GM19240 (cell line): Measurements from ENCODE around the gene CACNA2D3.
"Not testable (repeated sequence)": the region's sequence is repeated elsewhere in the genome, so short reads cannot be mapped to it uniquely, and the experiment has no call there.

Experiments used
- DNase-seq: peaks from one replicate; pipeline ENCODE4 v3.0.0; 2011; ENCODE audit warnings: low spot score; ENCODE audit not compliant: insufficient read length

CACNA2D3 gene

DNA sequence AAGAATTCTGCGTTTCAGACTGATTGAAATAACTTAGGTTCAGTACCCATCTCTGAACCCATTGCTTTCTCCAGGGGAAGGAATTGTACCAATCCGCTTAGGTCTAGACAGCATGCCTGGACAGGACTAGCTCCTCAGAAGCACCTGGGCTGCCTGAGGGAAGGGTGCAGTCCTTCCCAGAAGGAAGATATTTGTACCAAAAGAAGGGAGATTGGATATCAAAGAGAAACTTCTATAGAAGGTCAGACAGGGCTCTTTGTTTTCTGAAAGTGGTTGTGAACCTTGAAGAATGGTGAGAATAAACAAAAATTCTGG is 939.3 kb downstream of the CACNA2D3 start:
- DNase-seq = no peak

DNA sequence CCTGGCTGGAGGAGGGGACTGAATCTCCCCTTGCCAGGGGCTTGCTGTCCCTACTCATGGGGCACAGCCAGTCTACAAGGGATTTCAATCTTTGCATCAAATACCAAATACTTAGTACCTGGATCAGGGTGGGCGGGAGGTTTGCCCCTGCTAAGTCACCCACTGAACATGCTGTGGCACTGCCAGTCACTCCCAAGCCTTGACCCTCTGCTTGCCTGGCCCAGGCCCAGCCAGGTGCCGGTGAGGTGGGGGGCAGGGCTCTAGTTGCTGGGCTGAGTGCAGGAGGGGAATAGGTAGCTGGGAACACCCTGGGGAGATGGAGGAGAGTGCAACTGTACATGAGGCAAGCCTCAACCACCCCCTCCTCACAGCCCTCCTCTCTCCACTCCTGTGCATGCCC is 941.8 kb downstream of the CACNA2D3 start:
- DNase-seq = no peak

GRCh38 chr3:55065331-55065730 is 943.0 kb downstream of the CACNA2D3 start:
- DNase-seq = no peak

- no peak for DNase-seq
Observed at GRCh38 chr3:55066551-55067047, 944.2 kb downstream of the CACNA2D3 start.

GRCh38 chr3:55069950-55070349 is 947.6 kb downstream of the CACNA2D3 start:
- DNase-seq = no peak

DNA sequence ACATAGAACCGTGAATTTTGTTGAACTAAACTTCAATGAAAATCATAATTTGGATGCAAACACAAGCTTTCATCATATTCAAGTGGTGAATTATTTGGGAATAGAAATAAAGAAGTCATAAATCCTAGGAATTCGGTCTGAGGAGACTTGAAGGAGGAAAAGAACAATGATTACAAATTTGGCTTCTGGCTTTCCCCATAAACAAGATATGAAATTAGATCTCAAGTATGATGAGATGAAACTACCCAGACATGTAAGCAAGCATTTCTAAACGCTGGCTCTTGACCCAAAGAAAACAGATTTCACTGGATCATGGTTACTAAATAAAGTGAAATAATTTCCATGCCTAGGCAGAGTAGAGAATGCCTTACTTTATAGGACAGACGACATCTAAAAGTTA is 952.4 kb downstream of the CACNA2D3 start:
- no peak for DNase-seq

DNA sequence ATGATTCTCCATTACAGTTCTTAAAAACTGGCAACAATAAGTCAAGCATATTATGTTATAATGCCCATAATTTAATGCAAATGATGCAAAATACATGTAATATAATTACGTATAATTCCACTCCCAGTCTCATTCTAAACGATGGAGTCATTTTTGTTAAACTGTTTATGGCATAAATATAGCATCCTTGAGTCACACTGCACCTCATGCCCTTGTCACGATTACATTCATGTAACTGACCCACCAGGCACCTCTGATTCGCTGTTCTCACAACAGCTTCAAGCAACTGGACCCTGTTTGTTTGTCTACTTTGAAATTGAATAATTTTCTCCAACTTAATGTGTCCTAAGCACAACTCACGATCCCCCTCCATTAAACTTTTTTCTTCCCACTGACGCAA is 953.5 kb downstream of the CACNA2D3 start:
- no peak for DNase-seq

GRCh38 chr3:55077726-55078125 is 955.4 kb downstream of the CACNA2D3 start:
- DNase-seq = no peak

GRCh38 chr3:55078876-55079275 is 956.5 kb downstream of the CACNA2D3 start:
- DNase-seq = no peak

DNA sequence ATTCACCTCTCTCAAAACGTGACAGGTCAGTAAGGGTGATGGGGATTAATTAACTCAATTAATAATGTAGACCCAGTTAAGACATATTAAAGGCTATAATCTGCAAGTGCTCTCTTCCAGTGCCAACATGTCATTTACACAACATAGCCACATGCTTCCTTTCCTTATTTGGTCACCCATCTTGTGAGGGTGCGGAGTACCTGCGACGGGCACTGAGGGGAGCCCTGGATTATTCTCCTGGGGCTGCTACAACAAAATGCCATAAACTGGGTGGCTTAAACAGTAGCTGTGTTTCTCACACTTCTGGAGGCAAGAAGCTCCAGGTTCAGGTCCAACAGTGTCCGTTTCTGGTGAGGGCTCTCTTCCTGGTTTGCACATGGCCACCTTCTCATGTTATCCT is 962.9 kb downstream of the CACNA2D3 start:
- no peak for DNase-seq

DNA sequence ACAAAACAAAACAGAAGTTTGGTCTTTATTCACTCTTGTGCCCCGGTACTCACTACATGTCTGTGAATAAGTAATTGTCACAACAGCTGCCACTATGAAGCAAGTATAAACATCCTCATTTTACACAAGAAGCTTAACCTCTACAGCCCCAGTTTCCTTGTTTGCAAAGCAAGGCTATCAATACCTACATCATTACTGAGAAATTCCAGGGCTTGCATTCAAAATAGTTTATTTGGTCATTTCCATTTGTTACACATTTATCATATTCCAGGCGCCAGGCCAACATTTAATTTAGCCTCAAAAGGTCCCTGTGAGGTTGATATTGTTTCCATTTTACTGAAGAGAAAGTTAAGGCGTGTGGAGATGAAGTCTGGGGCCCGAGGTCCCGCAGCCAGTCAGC is 966.9 kb downstream of the CACNA2D3 start:
- DNase-seq = no peak

DNA sequence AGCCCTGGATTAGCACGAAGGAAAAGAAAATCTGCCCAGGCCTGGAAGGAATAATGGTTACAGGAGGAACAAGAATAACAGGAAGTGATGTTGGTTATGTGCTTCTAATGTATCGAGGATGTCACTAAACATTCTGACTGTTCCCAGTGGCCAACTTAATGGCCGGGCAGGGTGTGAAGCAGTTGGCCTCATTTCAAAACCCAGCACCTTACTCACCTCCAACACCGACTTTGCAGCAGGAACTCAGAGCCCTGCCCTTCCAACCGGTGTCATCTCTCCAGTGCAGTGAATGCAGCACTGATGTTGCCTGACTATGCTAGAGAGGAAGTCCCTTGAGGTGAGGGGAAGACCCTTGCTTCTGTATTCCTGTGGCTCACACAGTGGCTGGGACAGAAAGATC is 967.9 kb downstream of the CACNA2D3 start:
- no peak for DNase-seq

DNA sequence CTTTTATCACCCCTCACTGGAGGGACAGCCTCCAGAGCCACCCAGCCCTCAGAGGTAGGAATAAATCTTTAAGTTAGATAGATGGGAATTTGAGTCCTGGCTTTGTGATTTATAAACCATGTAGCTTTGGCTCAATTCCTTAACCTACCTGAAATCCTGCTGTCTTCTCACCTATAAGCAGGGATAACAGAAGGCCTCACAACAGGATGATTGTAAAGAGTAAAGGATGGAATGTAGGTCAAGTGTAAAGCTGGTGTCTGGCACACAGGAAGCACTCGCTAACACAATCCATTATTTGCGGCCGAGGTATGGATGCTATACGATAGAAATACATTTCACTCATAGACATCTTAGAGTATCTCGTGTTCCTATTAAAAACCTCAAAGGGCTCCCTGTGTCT is 968.4 kb downstream of the CACNA2D3 start:
- no peak for DNase-seq

DNA sequence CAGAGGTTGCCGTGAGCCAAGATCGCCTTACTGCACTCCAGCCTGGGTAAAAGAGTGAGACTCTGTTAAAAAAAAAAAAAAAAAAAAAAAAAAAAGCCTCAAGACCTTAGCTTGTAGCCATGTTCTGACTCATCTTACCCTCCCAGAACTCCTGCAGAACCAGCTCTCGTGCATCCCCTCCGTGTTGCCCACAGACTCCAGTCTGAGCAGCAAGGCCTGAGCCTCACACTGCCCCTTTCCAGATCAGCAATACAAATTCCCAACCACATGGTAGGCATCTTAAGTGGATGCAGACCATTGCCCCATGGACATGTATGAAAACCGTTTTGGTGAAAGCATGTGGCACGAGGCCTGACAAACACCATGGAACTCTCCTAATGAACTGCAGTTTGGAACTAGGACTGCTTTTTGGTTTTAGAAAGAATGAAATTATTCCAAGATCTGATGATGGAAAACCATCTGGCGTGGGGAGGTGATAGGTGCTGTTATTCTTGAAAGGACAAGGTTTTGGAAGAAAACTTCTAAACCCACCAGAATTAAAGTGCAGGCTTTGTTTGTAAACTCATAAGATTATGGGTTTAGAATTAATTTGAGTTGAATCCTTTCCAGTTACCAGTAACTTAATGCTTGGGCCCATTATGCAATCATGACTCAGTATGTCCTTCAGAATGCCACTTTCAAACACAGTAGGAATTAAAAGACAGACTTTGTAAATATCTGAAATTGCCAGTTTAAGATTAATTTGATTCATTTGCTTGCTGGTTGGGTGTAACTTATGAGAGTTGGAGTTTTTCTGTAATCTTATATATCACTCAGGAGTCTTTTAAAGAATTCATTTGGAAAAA is 969.3 kb downstream of the CACNA2D3 start:
- no peak for DNase-seq

GRCh38 chr3:55094676-55095075 is 972.3 kb downstream of the CACNA2D3 start:
- no peak for DNase-seq

- DNase-seq = no peak
Observed at GRCh38 chr3:55097441-55097840, 975.1 kb downstream of the CACNA2D3 start.

- DNase-seq = no peak
Observed at GRCh38 chr3:55105647-55106046, 983.3 kb downstream of the CACNA2D3 start.

DNA sequence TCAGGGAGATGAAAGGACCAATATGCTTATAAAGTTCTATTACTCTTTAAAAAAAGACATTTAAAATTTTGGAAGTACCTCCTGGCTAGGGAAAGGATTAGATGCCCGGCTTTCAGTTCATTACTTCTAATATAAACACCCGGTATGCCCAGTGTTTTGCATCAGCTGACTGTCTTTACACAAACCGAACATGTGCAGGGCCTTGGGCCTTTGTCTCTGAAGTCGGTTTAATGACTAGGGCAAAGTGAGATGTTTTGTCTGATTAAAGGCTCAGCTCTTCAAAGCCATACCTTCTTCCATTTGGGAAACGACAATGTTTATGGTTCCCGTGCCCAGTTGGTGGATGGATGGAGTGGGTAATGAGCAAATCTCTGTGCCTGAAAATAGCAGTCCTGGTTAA is 984.8 kb downstream of the CACNA2D3 start:
- DNase-seq = no peak

DNA sequence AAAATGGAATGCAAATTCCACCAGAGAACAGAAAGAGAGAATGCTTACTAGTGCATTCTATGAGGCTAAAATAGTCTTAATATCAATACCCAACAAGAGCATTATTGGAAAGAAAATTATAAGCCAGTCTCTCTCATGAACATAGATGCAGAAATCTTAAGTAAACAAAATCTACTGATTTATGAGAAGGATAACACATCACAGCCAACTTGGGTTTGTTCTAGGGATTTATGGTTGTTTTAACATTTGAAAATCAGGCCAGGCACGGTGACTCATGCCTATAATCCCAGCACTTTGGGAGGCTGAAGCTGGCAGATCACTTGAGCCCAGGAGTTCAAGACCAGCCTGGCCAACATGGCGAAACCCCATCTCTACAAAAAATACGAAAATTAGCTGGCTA is 989.6 kb downstream of the CACNA2D3 start:
- DNase-seq = not testable (repeated sequence)

- DNase-seq = no peak
Observed at GRCh38 chr3:55118451-55118850, 996.1 kb downstream of the CACNA2D3 start.

DNA sequence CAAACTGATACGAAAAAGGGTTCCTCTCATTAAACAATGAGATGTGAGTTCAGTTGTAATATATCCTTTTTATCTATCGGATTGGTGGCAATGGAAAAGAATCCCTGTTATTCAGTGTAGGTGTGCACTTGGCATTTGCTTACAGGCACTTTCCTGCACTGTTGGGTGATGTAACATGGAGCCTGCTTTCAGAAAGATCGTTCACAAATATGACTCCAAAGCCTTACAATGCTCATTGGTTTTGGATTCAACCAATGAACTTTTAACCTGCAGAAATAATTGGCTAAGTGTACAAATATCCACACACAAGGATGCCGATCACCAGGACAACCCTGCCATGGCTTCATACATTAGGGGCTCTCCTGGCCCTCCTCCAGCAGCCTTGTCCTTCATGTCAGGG is 996.9 kb downstream of the CACNA2D3 start:
- DNase-seq = no peak

- DNase-seq = no peak
Observed at GRCh38 chr3:55122312-55122711, 1000.0 kb downstream of the CACNA2D3 start.
